HPDE6-E6E7 (cell line): ENCODE results near the gene ARID5B.

ENCODE experiments used
- DNase-seq: peaks from one replicate; pipeline ENCODE4 v3.0.0; 2011; ENCODE audit warnings: missing footprints; ENCODE audit errors: extremely low spot score

ARID5B gene

GRCh38 chr10:61903928-61904344, 2.4 kb downstream of the ARID5B start:
- DNase-seq = no peak

GRCh38 chr10:61904733-61905725, 3.5 kb downstream of the ARID5B start:
- DNase-seq = peak; percentile 81

- DNase-seq = no peak
These were observed 4.5 kb downstream of the ARID5B start for GRCh38 chr10:61905837-61906561.

- no peak for DNase-seq
These were observed 5.0 kb downstream of the ARID5B start for GRCh38 chr10:61906562-61906901.

GRCh38 chr10:61907011-61907410, 5.5 kb downstream of the ARID5B start:
- DNase-seq = no peak

- DNase-seq = no peak
These were observed 6.1 kb downstream of the ARID5B start for GRCh38 chr10:61907587-61907986.

GRCh38 chr10:61910226-61910805, 8.8 kb downstream of the ARID5B start:
- no peak for DNase-seq

GRCh38 chr10:61910894-61911293, 9.4 kb downstream of the ARID5B start:
- DNase-seq = no peak

GRCh38 chr10:61911425-61911824, 9.9 kb downstream of the ARID5B start:
- DNase-seq = no peak

GRCh38 chr10:61912981-61913380, 11.5 kb downstream of the ARID5B start:
- no peak for DNase-seq

GRCh38 chr10:61918140-61918539, 16.6 kb downstream of the ARID5B start:
- no peak for DNase-seq

GRCh38 chr10:61918989-61919388, 17.5 kb downstream of the ARID5B start:
- no peak for DNase-seq

GRCh38 chr10:61919646-61920215, 18.2 kb downstream of the ARID5B start:
- DNase-seq = no peak

GRCh38 chr10:61921143-61921542, 19.6 kb downstream of the ARID5B start:
- no peak for DNase-seq

- DNase-seq = no peak
These were observed 21.9 kb downstream of the ARID5B start for GRCh38 chr10:61923210-61923949.

- no peak for DNase-seq
These were observed 22.4 kb downstream of the ARID5B start for GRCh38 chr10:61923950-61924274.

GRCh38 chr10:61929555-61929954, 28.1 kb downstream of the ARID5B start:
- DNase-seq = no peak

GRCh38 chr10:61931620-61932332, 30.3 kb downstream of the ARID5B start:
- DNase-seq = no peak

GRCh38 chr10:61933859-61934555, 32.5 kb downstream of the ARID5B start:
- DNase-seq = no peak

- DNase-seq = no peak
These were observed 33.6 kb downstream of the ARID5B start for GRCh38 chr10:61935077-61935476.
